GM12878 (cell line): ENCODE results near the gene KIF2C. TPM values are rescaled to one million over a fixed set of nuclear protein-coding genes. Genes with fewer than 3 reads are reported as not detected.

Experiments used
- ATAC-seq: fragments of 200-7000 bp; cut with Tn5 transposase; 3 replicates; pipeline ENCODE4 v1.9.1; 2020; ENCODE audit warnings: mild to moderate bottlenecking, moderate library complexity
- BruUV-seq: library from RNA; stranded (reverse); fragments of 400-500 nt; replicated peaks from 2 replicates; lab custom pipeline; 2021; lab: Mats Ljungman, UMichigan
- CTCF ChIA-PET: fragments of 300-600 bp; sonication (Branson Sonifier 250); formaldehyde crosslinking; extraction: SDS; loops from one replicate; lab custom pipeline; 2021; ENCODE audit warnings: inconsistent platforms; lab: Yijun Ruan, JAX
- POLR2A ChIA-PET: fragments of 350-600 bp; formaldehyde crosslinking; extraction: SDS; loops from one replicate; lab custom pipeline; 2021; ENCODE audit warnings: inconsistent platforms; lab: Charles Lee
- RAD21 ChIA-PET: fragments of 300-600 bp; sonication (Branson Sonifier 250); formaldehyde crosslinking; loops from one replicate; lab custom pipeline; 2023; ENCODE audit warnings: antibody characterized with exemption; ENCODE audit not compliant: unreplicated experiment; lab: Charles Lee
- SMC1A ChIA-PET: fragments of 300-600 bp; sonication (Branson Sonifier 250); formaldehyde crosslinking; loops from one replicate; lab custom pipeline; 2023; ENCODE audit not compliant: unreplicated experiment, uncharacterized antibody; lab: Charles Lee
- DNase-seq: peaks from one replicate; pipeline ENCODE4 v3.0.0-alpha.2; 2011; ENCODE audit warnings: low read depth, low spot score
- FAIRE-seq: peaks from 3 replicates; lab custom pipeline; 2011; peaks lifted over from hg19 to GRCh38; lab: Jason Lieb, UNC
- H2AFZ ChIP-seq: 2 replicates; pipeline ENCODE4 v1.6.0; 2011; ENCODE audit warnings: low read depth, low read length, control low read depth; ENCODE audit not compliant: control insufficient read depth
- H3K27ac ChIP-seq: 2 replicates; pipeline ENCODE4 v1.5.1; 2011; ENCODE audit warnings: control low read depth; ENCODE audit not compliant: control insufficient read depth, insufficient read depth
- H3K27me3 ChIP-seq, 2 experiments: replicated peaks in 1 of 2; 2 replicates each; pipeline versions ENCODE4 v1.6.0 to v1.6.1; 2011; ENCODE audit warnings: low read length in 1 of 2; ENCODE audit not compliant: control insufficient read depth in 2 of 2, insufficient read depth in 2 of 2
- H3K36me3 ChIP-seq, 2 experiments: 2 replicates each; pipeline ENCODE4 v1.5.1; 2011; ENCODE audit warnings: low read length in 1 of 2; ENCODE audit not compliant: control insufficient read depth in 2 of 2, insufficient read depth in 2 of 2
- H3K4me1 ChIP-seq: 2 replicates; pipeline ENCODE4 v1.6.1; 2011; ENCODE audit warnings: mild to moderate bottlenecking, low read length, moderate library complexity, mixed read lengths; ENCODE audit not compliant: control insufficient read depth, insufficient read depth
- H3K4me2 ChIP-seq: 2 replicates; pipeline ENCODE4 v1.6.0; 2011; ENCODE audit warnings: control low read depth; ENCODE audit not compliant: control insufficient read depth, insufficient read depth
- H3K4me3 ChIP-seq: fragments of 200-600 bp; sonication (generic); 2 replicates; pipeline ENCODE4 v1.5.1; 2016
- H3K79me2 ChIP-seq: 2 replicates; pipeline ENCODE4 v1.6.0; 2011; ENCODE audit warnings: low read length; ENCODE audit not compliant: control insufficient read depth, insufficient read depth
- H3K9ac ChIP-seq: 2 replicates; pipeline ENCODE4 v1.8.0; 2011; ENCODE audit warnings: low read length, control low read depth, mixed read lengths; ENCODE audit not compliant: control insufficient read depth, insufficient read depth
- H3K9me3 ChIP-seq: replicated peaks from 3 replicates; pipeline ENCODE4 v1.5.1; 2011; ENCODE audit warnings: mild to moderate bottlenecking, low read length; ENCODE audit not compliant: control insufficient read depth, insufficient read depth
- H4K20me1 ChIP-seq: 2 replicates; pipeline ENCODE4 v1.6.0; 2011; ENCODE audit not compliant: control insufficient read depth, insufficient read depth
- GATAD2B ChIP-seq: fragments of 450-650 bp; conservative IDR thresholded peaks from 2 replicates; pipeline ENCODE4 v1.6.1; 2017; ENCODE audit warnings: low read depth, mild to moderate bottlenecking, moderate library complexity
- MYB ChIP-seq: fragments of 150-350 bp; IDR thresholded peaks from 2 replicates; pipeline ENCODE4 v1.6.1; 2014; ENCODE audit warnings: mild to moderate bottlenecking, low read depth, low read length, borderline replicate concordance
- POLR2AphosphoS5 ChIP-seq: IDR thresholded peaks from 2 replicates; pipeline ENCODE4 v1.6.1; 2011; ENCODE audit warnings: mild to moderate bottlenecking, low read length, inconsistent platforms
- RBBP5 ChIP-seq: fragments of 200-600 bp; sonication (generic); conservative IDR thresholded peaks from 2 replicates; pipeline ENCODE4 v1.6.1; 2016
- SPI1 ChIP-seq: IDR thresholded peaks from 2 replicates; pipeline ENCODE4 v1.6.1; 2011; ENCODE audit warnings: low read depth, mild to moderate bottlenecking, low read length, moderate library complexity, borderline replicate concordance; ENCODE audit not compliant: insufficient read depth
- WRNIP1 ChIP-seq: IDR thresholded peaks from 2 replicates; pipeline ENCODE4 v1.6.1; 2011; ENCODE audit warnings: low read depth, low read length, improper control_type of control experiment, borderline replicate concordance
- WGBS: methylation state at CpG from one replicate; pipeline ENCODE4 v1.1.6; 2016; ENCODE audit warnings: low lambda C conversion rate; ENCODE audit not compliant: insufficient replicate concordance, insufficient coverage; ENCODE audit errors: missing lambda C conversion rate; 5-methylcytosine and 5-hydroxymethylcytosine counted together
- in situ Hi-C: fragments of 300-500 bp; cut with MboI; formaldehyde crosslinking; loops from 9 replicates; pipeline ENCODE4 v1.14.3; 2018; ENCODE audit warnings: mixed read lengths
- intact Hi-C: fragments of 100-400 bp; cut with micrococcal nuclease; formaldehyde crosslinking; loops from one replicate; pipeline ENCODE4 v1.14.2; 2022; ENCODE audit not compliant: unreplicated experiment
- polyA plus RNA-seq, 11 experiments: library from polyadenylated mRNA; depleted of rRNA in 4 of 11; unstranded in 6 of 11; stranded (reverse) in 5 of 11; fragments of >200 nt; fragmentation: Nextera tagmentation in 4 of 11; fragmentation: Illumina TruSeq in 1 of 11; extraction: Ambion mirVana in 4 of 11; extraction: Trizol in 1 of 11; gene quantifications; 1 replicate in 1 of 11; 2 replicates in 10 of 11; pipeline versions ENCODE4 v1.2.1 to v1.2.3, GENCODE V29; 2011 to 2016; ENCODE audit warnings: inconsistent platforms in 2 of 11, missing spikeins in 2 of 11, low read depth in 1 of 11
- total RNA-seq, 4 experiments: library from RNA; depleted of rRNA in 3 of 4; stranded (reverse); fragments of >200 nt in 3 of 4; fragmentation: Illumina TruSeq in 1 of 4; extraction: Trizol in 1 of 4; gene quantifications; 2 replicates each; pipeline versions ENCODE4 v1.2.1 to v1.2.3, GENCODE V29; 2013 to 2021
- TF ChIP-seq, protein P1 (sequence below): fragments of 450-650 bp; IDR thresholded peaks from 2 replicates; pipeline ENCODE4 v1.6.1; 2017; ENCODE audit warnings: mild to moderate bottlenecking, moderate library complexity

The KIF2C gene
- total and polyA plus RNA-seq, 10 of the 15 experiments (the other 5 are each of a cell fraction or from before 2014, with no cell fraction given) = 42.3 to 104 (median 83.8) TPM

DNA sequence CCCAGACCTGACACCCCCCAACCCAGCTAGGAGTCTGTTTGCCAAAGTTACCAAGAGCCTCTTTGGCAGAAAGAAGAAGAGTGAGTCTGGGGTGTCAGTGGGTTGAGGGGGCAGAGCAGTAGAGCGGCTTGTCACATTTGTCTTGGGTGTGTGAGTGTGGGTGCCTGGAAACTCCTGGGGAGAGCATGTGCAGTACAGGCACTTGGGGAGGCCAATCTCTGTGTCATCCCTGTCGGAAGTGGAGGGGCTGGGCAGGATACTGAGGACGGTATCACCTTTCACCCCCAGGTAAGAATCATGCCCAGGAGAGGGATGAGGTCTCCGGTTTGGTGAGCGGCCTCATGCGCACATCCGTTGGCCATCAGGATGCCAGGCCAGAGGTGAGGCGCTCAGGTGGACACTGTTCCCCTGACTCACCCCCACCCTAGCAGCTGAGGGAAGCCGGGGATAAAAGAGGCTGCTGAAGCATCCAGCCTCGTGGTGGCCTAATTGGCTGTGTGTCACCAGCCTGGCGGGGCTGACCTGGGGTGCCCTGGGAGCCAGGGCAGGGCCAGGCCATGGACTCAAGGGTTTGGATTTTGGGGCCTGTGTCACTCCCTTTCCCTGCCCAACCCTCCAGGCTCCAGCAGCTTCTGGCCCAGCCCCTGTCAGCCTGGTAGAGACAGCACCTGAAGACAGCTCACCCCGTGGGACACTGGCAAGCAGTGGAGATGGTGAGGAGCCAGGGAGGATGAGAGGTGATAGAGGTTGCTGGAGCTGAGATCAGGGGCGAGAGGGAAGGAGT is 63.9 kb downstream of the KIF2C start:
- POLR2A ChIA-PET = interaction anchor here (0.6 to 1.3 kb wide), 4 partner anchors 10 to 82 kb away, joined by 3 to 4 read pairs (median 4); no protein-coding TSS in a partner anchor
- Histone ChIP-seq H3K27me3 (no peaks in the 10 kb centered on the region), H4K20me1 (no peaks in the 10 kb centered on the region), H3K79me2 (peaks cover 21% of the 10 kb centered on the region), H3K9me3 (no peaks in the 10 kb centered on the region), H3K4me3 (no peak overlapping the region), H3K27ac (no peak overlapping the region), H3K4me2 (no peak overlapping the region; the same call in 1 of the 2 replicates), H2AFZ (no peak overlapping the region), H3K36me3 (peaks cover 6 to 9% of the 10 kb centered on the region in 2 experiments), H3K4me1 (peaks cover 36% of the 10 kb centered on the region), H3K9ac (no peak overlapping the region)
- no TSS peak for BruUV-seq
- whole genome bisulfite sequencing = 92% methylated on average over 13 of the region's 13 CpGs
- ATAC-seq = no peak
- no peak for DNase-seq
- SMC1A ChIA-PET = no interaction called here
- in situ Hi-C loops = no loop called here
- intact Hi-C loops = no loop called here
- CTCF ChIA-PET = no interaction called here
- no peak for FAIRE-seq
- RAD21 ChIA-PET = no interaction called here
- TF ChIP-seq, protein P1, sequence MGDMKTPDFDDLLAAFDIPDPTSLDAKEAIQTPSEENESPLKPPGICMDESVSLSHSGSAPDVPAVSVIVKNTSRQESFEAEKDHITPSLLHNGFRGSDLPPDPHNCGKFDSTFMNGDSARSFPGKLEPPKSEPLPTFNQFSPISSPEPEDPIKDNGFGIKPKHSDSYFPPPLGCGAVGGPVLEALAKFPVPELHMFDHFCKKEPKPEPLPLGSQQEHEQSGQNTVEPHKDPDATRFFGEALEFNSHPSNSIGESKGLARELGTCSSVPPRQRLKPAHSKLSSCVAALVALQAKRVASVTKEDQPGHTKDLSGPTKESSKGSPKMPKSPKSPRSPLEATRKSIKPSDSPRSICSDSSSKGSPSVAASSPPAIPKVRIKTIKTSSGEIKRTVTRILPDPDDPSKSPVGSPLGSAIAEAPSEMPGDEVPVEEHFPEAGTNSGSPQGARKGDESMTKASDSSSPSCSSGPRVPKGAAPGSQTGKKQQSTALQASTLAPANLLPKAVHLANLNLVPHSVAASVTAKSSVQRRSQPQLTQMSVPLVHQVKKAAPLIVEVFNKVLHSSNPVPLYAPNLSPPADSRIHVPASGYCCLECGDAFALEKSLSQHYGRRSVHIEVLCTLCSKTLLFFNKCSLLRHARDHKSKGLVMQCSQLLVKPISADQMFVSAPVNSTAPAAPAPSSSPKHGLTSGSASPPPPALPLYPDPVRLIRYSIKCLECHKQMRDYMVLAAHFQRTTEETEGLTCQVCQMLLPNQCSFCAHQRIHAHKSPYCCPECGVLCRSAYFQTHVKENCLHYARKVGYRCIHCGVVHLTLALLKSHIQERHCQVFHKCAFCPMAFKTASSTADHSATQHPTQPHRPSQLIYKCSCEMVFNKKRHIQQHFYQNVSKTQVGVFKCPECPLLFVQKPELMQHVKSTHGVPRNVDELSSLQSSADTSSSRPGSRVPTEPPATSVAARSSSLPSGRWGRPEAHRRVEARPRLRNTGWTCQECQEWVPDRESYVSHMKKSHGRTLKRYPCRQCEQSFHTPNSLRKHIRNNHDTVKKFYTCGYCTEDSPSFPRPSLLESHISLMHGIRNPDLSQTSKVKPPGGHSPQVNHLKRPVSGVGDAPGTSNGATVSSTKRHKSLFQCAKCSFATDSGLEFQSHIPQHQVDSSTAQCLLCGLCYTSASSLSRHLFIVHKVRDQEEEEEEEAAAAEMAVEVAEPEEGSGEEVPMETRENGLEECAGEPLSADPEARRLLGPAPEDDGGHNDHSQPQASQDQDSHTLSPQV = no peak
- no peak for TF ChIP-seq RBBP5
- no peak for TF ChIP-seq GATAD2B
- no peak for TF ChIP-seq WRNIP1
- 0 out of 2 replicates have a peak, but pooled peaks have one; percentile 23 for TF ChIP-seq POLR2AphosphoS5
- no peak for TF ChIP-seq SPI1
- no peak for TF ChIP-seq MYB
